K562 (cell line): Measurements from ENCODE around the gene ICAM3. TPM values are rescaled to one million over a fixed set of nuclear protein-coding genes. Genes with fewer than 3 reads are reported as not detected.

Source experiments
- CBX2 ChIP-seq: fragments of 200-600 bp; sonication (generic); IDR thresholded peaks from one replicate; pipeline ENCODE4 v1.6.1; 2012; ENCODE audit warnings: mild to moderate bottlenecking, low read length, inconsistent platforms; ENCODE audit not compliant: insufficient read depth, poor library complexity, severe bottlenecking
- FUS ChIP-seq: fragments of 200-400 bp; formaldehyde crosslinking; optimal IDR thresholded peaks from 2 replicates; pipeline ENCODE3; 2017; ENCODE audit warnings: low read depth, low read length
- HNRNPLL ChIP-seq: fragments of 200-400 bp; formaldehyde crosslinking; IDR thresholded peaks from 2 replicates; pipeline ENCODE4 v1.6.1; 2017; ENCODE audit warnings: low read length, low read depth, mild to moderate bottlenecking; ENCODE audit not compliant: poor library complexity, severe bottlenecking
- MAFK ChIP-seq: IDR thresholded peaks from 2 replicates; pipeline ENCODE4 v1.6.1; 2011; ENCODE audit warnings: low read length, improper control_type of control experiment
- MLLT1 ChIP-seq, 2 experiments: fragments of 450-650 bp; IDR thresholded peaks; 2 replicates each; pipeline ENCODE4 v1.6.1; 2016
- MYNN ChIP-seq, 2 experiments: sonication (generic); formaldehyde crosslinking in 1 of 2; IDR thresholded peaks; 2 replicates each; pipeline versions ENCODE4 v1.5.0 to v1.6.1; 2016 to 2020; ENCODE audit warnings: antibody characterized with exemption in 1 of 2, missing genetic modification reagents in 1 of 2
- NCOR1 ChIP-seq: fragments of 450-650 bp; IDR thresholded peaks from 2 replicates; pipeline ENCODE4 v1.6.1; 2016; ENCODE audit warnings: mild to moderate bottlenecking, moderate library complexity
- NR2C2 ChIP-seq, 2 experiments: fragments of 200-800 bp in 1 of 2; sonication (Bioruptor generic) in 1 of 2; sonication (generic) in 1 of 2; formaldehyde crosslinking in 1 of 2; IDR thresholded peaks; 2 replicates each; pipeline versions ENCODE4 v1.6.1 to v1.8.0; 2016 to 2022; ENCODE audit warnings: mild to moderate bottlenecking in 1 of 2, missing compliant biosample characterization in 1 of 2, missing genetic modification characterization in 1 of 2, missing genetic modification reagents in 1 of 2
- RBM34 ChIP-seq: fragments of 200-400 bp; formaldehyde crosslinking; IDR thresholded peaks from 2 replicates; pipeline ENCODE4 v1.6.1; 2018; ENCODE audit warnings: low read length, borderline replicate concordance; ENCODE audit not compliant: insufficient read depth
- SAFB2 ChIP-seq: fragments of 200-400 bp; formaldehyde crosslinking; IDR thresholded peaks from 2 replicates; pipeline ENCODE4 v1.6.1; 2018; ENCODE audit warnings: borderline replicate concordance, low read length, low read depth, moderate library complexity; ENCODE audit not compliant: severe bottlenecking
- SREBF1 ChIP-seq: fragments of 150-350 bp; IDR thresholded peaks from 2 replicates; pipeline ENCODE4 v1.6.1; 2014; ENCODE audit warnings: antibody characterized with exemption, low read depth, low read length, borderline replicate concordance
- SRF ChIP-seq, 2 experiments: fragments of 250-450, 450-650 bp in 1 of 2; sonication (Bioruptor Pico) in 1 of 2; sonication (generic) in 1 of 2; formaldehyde crosslinking; IDR thresholded peaks; 2 replicates each; pipeline versions ENCODE4 v1.5.0 to v1.5.1; 2020 to 2022; ENCODE audit warnings: mild to moderate bottlenecking in 1 of 2, missing genetic modification reagents in 1 of 2
- TCFL5 ChIP-seq: fragments of 250-450 bp; sonication (Bioruptor Pico); conservative IDR thresholded peaks from 2 replicates; pipeline ENCODE4 v1.6.1; 2021; ENCODE audit warnings: mild to moderate bottlenecking, moderate library complexity, matching md5 sums
- TEAD1 ChIP-seq, 2 experiments: fragments of 450-650 bp in 1 of 2; sonication (generic) in 1 of 2; formaldehyde crosslinking; IDR thresholded peaks; 2 replicates each; pipeline versions ENCODE4 v1.4.0 to v1.8.0; 2020 to 2022; ENCODE audit warnings: mild to moderate bottlenecking in 2 of 2, missing genetic modification reagents in 1 of 2
- ZBTB12 ChIP-seq: fragments of 250-450 bp; sonication (Bioruptor Pico); IDR thresholded peaks from 2 replicates; pipeline ENCODE4 v1.4.0; 2020
- ZNF316 ChIP-seq: fragments of 450-650 bp; IDR thresholded peaks from 2 replicates; pipeline ENCODE4 v1.6.1; 2016
- ZNF395 ChIP-seq: fragments of 200-800 bp; sonication (Bioruptor generic); IDR thresholded peaks from 2 replicates; pipeline ENCODE4 v1.6.1; 2017; ENCODE audit warnings: missing genetic modification characterization, missing compliant biosample characterization
- ZNF668 ChIP-seq: fragments of 250-450 bp; sonication (Bioruptor Pico); IDR thresholded peaks from 2 replicates; pipeline ENCODE4 v1.8.0; 2022; ENCODE audit warnings: mild to moderate bottlenecking, inconsistent platforms
- polyA plus RNA-seq, 8 experiments: library from polyadenylated mRNA; depleted of rRNA in 4 of 8; stranded (reverse) in 5 of 8; unstranded in 3 of 8; fragments of >200 nt; fragmentation: Nextera tagmentation in 2 of 8; fragmentation: Illumina TruSeq in 1 of 8; extraction: Ambion mirVana in 2 of 8; extraction: Trizol in 1 of 8; gene quantifications; 2 replicates each; pipeline versions ENCODE4 v1.2.1 to v1.2.3, GENCODE V29; 2011 to 2014; ENCODE audit warnings: inconsistent platforms in 1 of 8, missing spikeins in 1 of 8
- total RNA-seq, 7 experiments: library from RNA; depleted of rRNA in 6 of 7; stranded (reverse); fragments of >200 nt in 6 of 7; fragmentation: Illumina TruSeq in 2 of 7; extraction: Trizol in 2 of 7; gene quantifications; 2 replicates each; pipeline versions ENCODE4 v1.2.1 to v1.2.3, GENCODE V29; 2011 to 2021; ENCODE audit warnings: low replicate concordance in 1 of 7

The ICAM3 gene
- total and polyA plus RNA-seq, 9 of the 15 experiments (the other 6 are each of a cell fraction or from before 2014, with no cell fraction given), result 6.5 to 39.5 (median 24.2) TPM

- TF ChIP-seq NR2C2 (CRISPR knock-in tag; IDR thresholded peaks at IDR 0.05) (0 out of 2 replicates have a peak, but pooled peaks have one; percentile 37), NR2C2 (tag; IDR thresholded peaks at IDR 0.05) (peak; percentile 20; the same call in 1 of the 2 replicates), TEAD1 (CRISPR knock-in tag; IDR thresholded peaks at IDR 0.05) (peak in 1 of 2 experiments; percentile 71; a peak in 2 of 4 replicates), MLLT1 (IDR thresholded peaks at IDR 0.05) (peak in 1 of 2 experiments; percentile 94; a peak in 2 of 4 replicates), MAFK (no peak), SRF (CRISPR knock-in tag; IDR thresholded peaks at IDR 0.05) (peak in 1 of 2 experiments; percentile 43; a peak in 1 of 4 replicates), SAFB2 (no peak), HNRNPLL (peak; percentile 52), RBM34 (no peak), FUS (no peak), MYNN (IDR thresholded peaks at IDR 0.05) (no peak), MYNN (CRISPR knock-in tag; IDR thresholded peaks at IDR 0.05) (no peak), ZNF316 (peak; percentile 93), CBX2 (no peak), ZNF395 (CRISPR knock-in tag) (peak; percentile 72; the same call in 1 of the 2 replicates), TCFL5 (CRISPR knock-in tag) (no peak), SREBF1 (no peak), ZBTB12 (CRISPR knock-in tag) (peak; percentile 80), NCOR1 (no peak), ZNF668 (no peak)
Observed at GRCh38 chr19:10380313-10381102, 41.1 kb upstream of the ICAM3 start, which contains the start of gene TYK2 (continued).
